Karpas-422 (cell line): Measurements from ENCODE around the gene MGRN1. TPM values are rescaled to one million over a fixed set of nuclear protein-coding genes. Genes with fewer than 3 reads are reported as not detected.

Experiments used
- DNase-seq: peaks from one replicate; pipeline ENCODE4 v3.0.0-alpha.2; 2015
- H2AFZ ChIP-seq: fragments of 200-600 bp; sonication (generic); 2 replicates; pipeline ENCODE4 v1.6.1; 2014; ENCODE audit warnings: antibody characterized with exemption, low read length, mixed read lengths
- H3K27ac ChIP-seq: fragments of 200-600 bp; sonication (generic); 2 replicates; pipeline ENCODE4 v1.5.1; 2014; ENCODE audit warnings: mild to moderate bottlenecking, low read length, moderate library complexity
- H3K27me3 ChIP-seq: fragments of 200-600 bp; sonication (generic); 2 replicates; pipeline ENCODE4 v1.6.1; 2014; ENCODE audit warnings: low read length, mixed read lengths
- H3K36me3 ChIP-seq: fragments of 200-600 bp; sonication (generic); 2 replicates; pipeline ENCODE4 v1.6.1; 2014; ENCODE audit warnings: low read length, mixed read lengths; ENCODE audit not compliant: insufficient read depth
- H3K4me1 ChIP-seq: fragments of 200-600 bp; sonication (generic); 2 replicates; pipeline ENCODE4 v1.6.1; 2014; ENCODE audit warnings: mild to moderate bottlenecking, low read length, mixed read lengths
- H3K4me2 ChIP-seq: fragments of 200-600 bp; sonication (generic); 2 replicates; pipeline ENCODE4 v1.6.1; 2014; ENCODE audit warnings: low read length, low read depth, mild to moderate bottlenecking; ENCODE audit not compliant: poor library complexity, severe bottlenecking
- H3K4me3 ChIP-seq: fragments of 200-600 bp; sonication (generic); 2 replicates; pipeline ENCODE4 v1.5.1; 2014; ENCODE audit warnings: mild to moderate bottlenecking, antibody characterized with exemption, low read length, mixed read lengths
- H3K79me2 ChIP-seq: fragments of 200-600 bp; sonication (generic); 2 replicates; pipeline ENCODE4 v1.6.1; 2014; ENCODE audit warnings: mild to moderate bottlenecking, low read length, mixed read lengths
- H3K9ac ChIP-seq: fragments of 200-600 bp; sonication (generic); 2 replicates; pipeline ENCODE4 v1.6.0; 2014; ENCODE audit warnings: low read length
- H3K9me2 ChIP-seq: fragments of 200-600 bp; sonication (generic), shearing (Covaris generic); replicated peaks from 2 replicates; pipeline ENCODE4 v1.6.0; 2014; ENCODE audit warnings: mild to moderate bottlenecking, low read length, moderate library complexity; ENCODE audit not compliant: insufficient read depth
- H3K9me3 ChIP-seq: fragments of 300-700, 200-600 bp; sonication (generic); 2 replicates; pipeline ENCODE4 v1.6.1; 2014; ENCODE audit warnings: low read length, mixed read lengths
- H4K20me1 ChIP-seq: fragments of 200-600 bp; sonication (generic); 2 replicates; pipeline ENCODE4 v1.6.1; 2014; ENCODE audit warnings: mild to moderate bottlenecking, antibody characterized with exemption, low read length, low read depth; ENCODE audit not compliant: insufficient read depth
- total RNA-seq: library from RNA; depleted of rRNA; stranded (reverse); fragments of >200 nt; shearing (Covaris generic); gene quantifications from 2 replicates; pipeline ENCODE4 v1.2.3, GENCODE V29; 2014; ENCODE audit warnings: low replicate concordance

Gene MGRN1
- total RNA-seq, 1 experiment from 2014 or later, result 23.0 TPM

- no peak overlapping the region for H2AFZ ChIP-seq
- no peaks in the 10 kb centered on the region for H3K4me1 ChIP-seq
- H3K9ac ChIP-seq, result no peak overlapping the region
- H3K36me3 ChIP-seq, result no peaks in the 10 kb centered on the region
- H4K20me1 ChIP-seq, result no peaks in the 10 kb centered on the region
- no peak overlapping the region for H3K4me2 ChIP-seq
- H3K27ac ChIP-seq, result no peak overlapping the region
- no peaks in the 10 kb centered on the region for H3K79me2 ChIP-seq
- H3K9me2 ChIP-seq, result no peaks in the 10 kb centered on the region
- no peak for DNase-seq
- no peak overlapping the region for H3K4me3 ChIP-seq
- no peaks in the 10 kb centered on the region for H3K27me3 ChIP-seq
- H3K9me3 ChIP-seq, result no peaks in the 10 kb centered on the region
Observed at GRCh38 chr16:4686497-4687210, 62.0 kb downstream of the MGRN1 start.

GRCh38 chr16:4687416-4687815, 62.8 kb downstream of the MGRN1 start:
- no peaks in the 10 kb centered on the region for H3K9me2 ChIP-seq
- no peaks in the 10 kb centered on the region for H3K79me2 ChIP-seq
- DNase-seq, result no peak
- no peaks in the 10 kb centered on the region for H3K9me3 ChIP-seq
- H3K4me2 ChIP-seq, result no peak overlapping the region
- no peaks in the 10 kb centered on the region for H3K27me3 ChIP-seq
- no peaks in the 10 kb centered on the region for H4K20me1 ChIP-seq
- H3K36me3 ChIP-seq, result no peaks in the 10 kb centered on the region
- no peak overlapping the region for H2AFZ ChIP-seq
- no peak overlapping the region for H3K9ac ChIP-seq
- 0 out of 2 replicates have a peak, but pooled peaks cover under 1% of the 10 kb centered on the region for H3K4me1 ChIP-seq
- H3K27ac ChIP-seq, result no peak overlapping the region
- H3K4me3 ChIP-seq, result no peak overlapping the region

- Histone ChIP-seq H3K36me3 (no peaks in the 10 kb centered on the region), H3K9me3 (no peaks in the 10 kb centered on the region), H3K79me2 (no peaks in the 10 kb centered on the region), H3K9ac (no peak overlapping the region), H3K4me2 (no peak overlapping the region), H2AFZ (no peak overlapping the region), H3K27ac (no peak overlapping the region), H3K9me2 (no peaks in the 10 kb centered on the region), H3K4me3 (no peak overlapping the region), H3K4me1 (peaks cover 8% of the 10 kb centered on the region), H3K27me3 (no peaks in the 10 kb centered on the region), H4K20me1 (no peaks in the 10 kb centered on the region)
- no peak for DNase-seq
Observed at GRCh38 chr16:4687946-4688673, 63.5 kb downstream of the MGRN1 start.

- Histone ChIP-seq H3K9me2 (no peaks in the 10 kb centered on the region), H3K27me3 (no peaks in the 10 kb centered on the region), H3K79me2 (peaks cover under 1% of the 10 kb centered on the region; the same call in 1 of the 2 replicates), H3K4me1 (peaks cover 9% of the 10 kb centered on the region), H3K4me3 (no peak overlapping the region), H3K9me3 (no peaks in the 10 kb centered on the region), H3K4me2 (no peak overlapping the region), H2AFZ (no peak overlapping the region), H3K36me3 (no peaks in the 10 kb centered on the region), H3K9ac (no peak overlapping the region), H4K20me1 (no peaks in the 10 kb centered on the region), H3K27ac (no peak overlapping the region)
- no peak for DNase-seq
Observed at GRCh38 chr16:4688674-4689045, 64.0 kb downstream of the MGRN1 start.

GRCh38 chr16:4689091-4689671, 64.6 kb downstream of the MGRN1 start:
- H3K36me3 ChIP-seq, result no peaks in the 10 kb centered on the region
- peaks cover 6% of the 10 kb centered on the region for H3K79me2 ChIP-seq
- H3K27ac ChIP-seq, result no peak overlapping the region
- DNase-seq, result no peak
- H2AFZ ChIP-seq, result no peak overlapping the region
- H3K9me2 ChIP-seq, result no peaks in the 10 kb centered on the region
- H3K9me3 ChIP-seq, result no peaks in the 10 kb centered on the region
- H3K9ac ChIP-seq, result no peak overlapping the region
- H4K20me1 ChIP-seq, result 0 out of 2 replicates have a peak, but pooled peaks cover under 1% of the 10 kb centered on the region
- H3K4me1 ChIP-seq, result peaks cover 9% of the 10 kb centered on the region
- H3K4me3 ChIP-seq, result no peak overlapping the region
- H3K27me3 ChIP-seq, result no peaks in the 10 kb centered on the region
- no peak overlapping the region for H3K4me2 ChIP-seq

- H3K27me3 ChIP-seq, result no peaks in the 10 kb centered on the region
- no peak overlapping the region for H3K4me3 ChIP-seq
- H2AFZ ChIP-seq, result no peak overlapping the region
- H3K4me2 ChIP-seq, result no peak overlapping the region
- no peaks in the 10 kb centered on the region for H3K9me2 ChIP-seq
- H3K27ac ChIP-seq, result no peak overlapping the region
- H3K9ac ChIP-seq, result no peak overlapping the region
- no peak for DNase-seq
- H3K79me2 ChIP-seq, result peaks cover 14% of the 10 kb centered on the region
- peaks cover 9% of the 10 kb centered on the region for H4K20me1 ChIP-seq
- H3K9me3 ChIP-seq, result no peaks in the 10 kb centered on the region
- no peaks in the 10 kb centered on the region for H3K36me3 ChIP-seq
- peaks cover 17% of the 10 kb centered on the region for H3K4me1 ChIP-seq
Observed at GRCh38 chr16:4689864-4690704, 65.5 kb downstream of the MGRN1 start.

GRCh38 chr16:4690946-4691665, 66.5 kb downstream of the MGRN1 start:
- peaks cover 18% of the 10 kb centered on the region for H3K79me2 ChIP-seq
- H3K4me3 ChIP-seq, result no peak overlapping the region
- no peak overlapping the region for H3K4me2 ChIP-seq
- no peak overlapping the region for H3K9ac ChIP-seq
- no peaks in the 10 kb centered on the region for H3K27me3 ChIP-seq
- H3K9me2 ChIP-seq, result no peaks in the 10 kb centered on the region
- H3K36me3 ChIP-seq, result no peaks in the 10 kb centered on the region
- H2AFZ ChIP-seq, result no peak overlapping the region
- H4K20me1 ChIP-seq, result peaks cover 9% of the 10 kb centered on the region
- no peak overlapping the region for H3K27ac ChIP-seq
- no peaks in the 10 kb centered on the region for H3K9me3 ChIP-seq
- peaks cover 27% of the 10 kb centered on the region for H3K4me1 ChIP-seq
- DNase-seq, result no peak
